Measurements from ENCODE around the gene RPE65. TPM values are rescaled to one million over a fixed set of nuclear protein-coding genes. Genes with fewer than 3 reads are reported as not detected.

RPE65 gene
- total and polyA plus RNA-seq, 2 donors (not counting 1 experiment from before 2014, with no cell fraction given) = not detected

DNA sequence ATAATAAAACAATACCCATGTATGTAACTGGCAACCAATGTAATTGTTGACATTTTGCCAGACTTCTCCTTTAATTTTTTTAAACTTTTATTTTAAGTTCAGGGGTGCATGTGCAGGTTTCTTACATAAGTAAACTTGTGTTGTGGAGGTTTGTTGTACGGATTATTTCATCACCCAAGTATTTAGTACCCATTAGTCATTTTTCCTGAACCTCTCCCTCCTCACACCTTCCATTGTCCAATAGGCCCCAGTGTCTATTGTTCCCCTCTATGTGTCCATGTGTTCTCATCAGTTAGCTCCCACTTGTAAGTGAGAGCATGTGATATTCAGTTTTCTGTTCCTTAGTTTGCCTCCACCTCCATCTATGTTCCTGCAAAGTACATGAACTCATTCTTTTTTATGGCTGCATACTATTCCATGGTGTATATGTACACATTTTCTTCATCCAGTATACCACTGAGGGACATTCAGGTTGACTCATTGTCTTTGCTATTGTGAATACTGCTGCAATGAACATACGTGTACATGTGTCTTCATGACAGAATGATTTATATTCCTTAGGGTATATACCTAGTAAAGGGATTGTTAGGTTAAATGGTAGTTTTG lies 40.4 kb upstream of the RPE65 start:
- no peak overlapping the region for H3K27ac ChIP-seq (ENCODE audit: insufficient read depth, low read length)
- H2AFZ ChIP-seq (ENCODE audit: low read length) = no peak overlapping the region
- no peak overlapping the region for H3K4me2 ChIP-seq (ENCODE audit: extremely low read depth, insufficient read depth, low read length)
- H3K27me3 ChIP-seq (ENCODE audit: control insufficient read depth, insufficient read depth, low read length) = no peaks in the 10 kb centered on the region
- H3K79me2 ChIP-seq (ENCODE audit: control insufficient read depth, insufficient read depth, low read length) = peaks cover 29% of the 10 kb centered on the region
- H3K9me3 ChIP-seq (ENCODE audit: control insufficient read depth, insufficient read depth, low read depth, low read length) = no peaks in the 10 kb centered on the region
- no peaks in the 10 kb centered on the region for H3K4me1 ChIP-seq (ENCODE audit: control insufficient read depth, extremely low read depth, insufficient read depth, low read length)
- no peak overlapping the region for H3K9ac ChIP-seq (ENCODE audit: insufficient read depth, low read length)
- no peak overlapping the region for H3K4me3 ChIP-seq (replicated peaks in 1 of 4; ENCODE audit: control extremely low read depth in 1 of 4, insufficient read depth in 1 of 4, low read depth in 3 of 4, low read length in 4 of 4)
- DNase-seq (ENCODE audit: low read depth in 2 of 2) = no peak
- TF ChIP-seq, protein P1, sequence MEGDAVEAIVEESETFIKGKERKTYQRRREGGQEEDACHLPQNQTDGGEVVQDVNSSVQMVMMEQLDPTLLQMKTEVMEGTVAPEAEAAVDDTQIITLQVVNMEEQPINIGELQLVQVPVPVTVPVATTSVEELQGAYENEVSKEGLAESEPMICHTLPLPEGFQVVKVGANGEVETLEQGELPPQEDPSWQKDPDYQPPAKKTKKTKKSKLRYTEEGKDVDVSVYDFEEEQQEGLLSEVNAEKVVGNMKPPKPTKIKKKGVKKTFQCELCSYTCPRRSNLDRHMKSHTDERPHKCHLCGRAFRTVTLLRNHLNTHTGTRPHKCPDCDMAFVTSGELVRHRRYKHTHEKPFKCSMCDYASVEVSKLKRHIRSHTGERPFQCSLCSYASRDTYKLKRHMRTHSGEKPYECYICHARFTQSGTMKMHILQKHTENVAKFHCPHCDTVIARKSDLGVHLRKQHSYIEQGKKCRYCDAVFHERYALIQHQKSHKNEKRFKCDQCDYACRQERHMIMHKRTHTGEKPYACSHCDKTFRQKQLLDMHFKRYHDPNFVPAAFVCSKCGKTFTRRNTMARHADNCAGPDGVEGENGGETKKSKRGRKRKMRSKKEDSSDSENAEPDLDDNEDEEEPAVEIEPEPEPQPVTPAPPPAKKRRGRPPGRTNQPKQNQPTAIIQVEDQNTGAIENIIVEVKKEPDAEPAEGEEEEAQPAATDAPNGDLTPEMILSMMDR (conservative IDR thresholded peaks at IDR 0.05 in 1 of 2, IDR thresholded peaks at IDR 0.05 in 1 of 2; ENCODE audit: low read depth in 1 of 2, low read length in 2 of 2) = no peak
- TF ChIP-seq EZH2 (IDR thresholded peaks at IDR 0.05; ENCODE audit: low read length, missing control alignments) = no peak
- H3K36me3 ChIP-seq (ENCODE audit: control insufficient read depth, insufficient read depth, low read length) = peaks cover 2% of the 10 kb centered on the region
- no peaks in the 10 kb centered on the region for H4K20me1 ChIP-seq (ENCODE audit: control insufficient read depth, extremely low read depth, insufficient read depth, low read length)

GRCh38 chr1:68485431-68486022 lies 35.8 kb upstream of the RPE65 start:
- TF ChIP-seq, protein P1 (conservative IDR thresholded peaks at IDR 0.05 in 1 of 2, IDR thresholded peaks at IDR 0.05 in 1 of 2; ENCODE audit: low read depth in 1 of 2, low read length in 2 of 2) = no peak
- TF ChIP-seq EZH2 (IDR thresholded peaks at IDR 0.05; ENCODE audit: low read length, missing control alignments) = no peak
- Histone ChIP-seq H2AFZ (ENCODE audit: low read length) (no peak overlapping the region), H3K79me2 (ENCODE audit: control insufficient read depth, insufficient read depth, low read length) (peaks cover 5% of the 10 kb centered on the region), H3K4me1 (ENCODE audit: control insufficient read depth, extremely low read depth, insufficient read depth, low read length) (no peaks in the 10 kb centered on the region), H3K9ac (ENCODE audit: insufficient read depth, low read length) (no peak overlapping the region), H3K9me3 (ENCODE audit: control insufficient read depth, insufficient read depth, low read depth, low read length) (no peaks in the 10 kb centered on the region), H3K27me3 (ENCODE audit: control insufficient read depth, insufficient read depth, low read length) (no peaks in the 10 kb centered on the region), H3K36me3 (ENCODE audit: control insufficient read depth, insufficient read depth, low read length) (peaks cover 2% of the 10 kb centered on the region), H3K4me3 (replicated peaks in 1 of 4; ENCODE audit: control extremely low read depth in 1 of 4, insufficient read depth in 1 of 4, low read depth in 3 of 4, low read length in 4 of 4) (no peak overlapping the region), H3K4me2 (ENCODE audit: extremely low read depth, insufficient read depth, low read length) (no peak overlapping the region), H3K27ac (ENCODE audit: insufficient read depth, low read length) (no peak overlapping the region), H4K20me1 (ENCODE audit: control insufficient read depth, extremely low read depth, insufficient read depth, low read length) (no peaks in the 10 kb centered on the region)
- DNase-seq (ENCODE audit: low read depth in 2 of 2) = no peak

GRCh38 chr1:68484618-68485017 lies 34.9 kb upstream of the RPE65 start:
- no peak overlapping the region for H2AFZ ChIP-seq (ENCODE audit: low read length)
- H3K9me3 ChIP-seq (ENCODE audit: control insufficient read depth, insufficient read depth, low read depth, low read length) = no peaks in the 10 kb centered on the region
- no peak overlapping the region for H3K9ac ChIP-seq (ENCODE audit: insufficient read depth, low read length)
- no peak overlapping the region for H3K27ac ChIP-seq (ENCODE audit: insufficient read depth, low read length)
- no peaks in the 10 kb centered on the region for H3K27me3 ChIP-seq (ENCODE audit: control insufficient read depth, insufficient read depth, low read length)
- DNase-seq (ENCODE audit: low read depth in 2 of 2) = no peak
- no peaks in the 10 kb centered on the region for H4K20me1 ChIP-seq (ENCODE audit: control insufficient read depth, extremely low read depth, insufficient read depth, low read length)
- peaks cover 2% of the 10 kb centered on the region for H3K36me3 ChIP-seq (ENCODE audit: control insufficient read depth, insufficient read depth, low read length)
- no peak overlapping the region for H3K4me3 ChIP-seq (replicated peaks in 1 of 4; ENCODE audit: control extremely low read depth in 1 of 4, insufficient read depth in 1 of 4, low read depth in 3 of 4, low read length in 4 of 4)
- H3K79me2 ChIP-seq (ENCODE audit: control insufficient read depth, insufficient read depth, low read length) = no peaks in the 10 kb centered on the region
- TF ChIP-seq EZH2 (IDR thresholded peaks at IDR 0.05; ENCODE audit: low read length, missing control alignments) = no peak
- TF ChIP-seq, protein P1 (conservative IDR thresholded peaks at IDR 0.05 in 1 of 2, IDR thresholded peaks at IDR 0.05 in 1 of 2; ENCODE audit: low read depth in 1 of 2, low read length in 2 of 2) = no peak
- H3K4me2 ChIP-seq (ENCODE audit: extremely low read depth, insufficient read depth, low read length) = no peak overlapping the region
- no peaks in the 10 kb centered on the region for H3K4me1 ChIP-seq (ENCODE audit: control insufficient read depth, extremely low read depth, insufficient read depth, low read length)

Measured in fibroblast of lung (primary cell).